Memory B cell (primary cell): ENCODE measurements around the gene ZBTB16.

Experiments
- ATAC-seq: fragments of 150-1000 bp; cut with Tn5 transposase; 2 replicates; pipeline ENCODE4 v1.10.0; 2021; ENCODE audit warnings: low read depth, mild to moderate bottlenecking, moderate library complexity
- DNase-seq, 2 donors: peaks; one replicate each; pipeline ENCODE4 v3.0.0; 2022; ENCODE audit warnings: low spot score in 2 of 2
- H3K27ac Mint-ChIP-seq: one replicate; pipeline ENCODE4 v1.8.0; 2022; ENCODE audit warnings: mild to moderate bottlenecking, moderate library complexity, mixed read lengths
- H3K27me3 Mint-ChIP-seq: one replicate; pipeline ENCODE4 v1.8.0; 2022; ENCODE audit warnings: mixed read lengths
- H3K36me3 Mint-ChIP-seq: one replicate; pipeline ENCODE4 v1.8.0; 2022; ENCODE audit warnings: mild to moderate bottlenecking, mixed read lengths
- H3K4me1 Mint-ChIP-seq: one replicate; pipeline ENCODE4 v1.8.0; 2022; ENCODE audit warnings: mixed read lengths
- H3K4me3 Mint-ChIP-seq: one replicate; pipeline ENCODE4 v1.8.0; 2022; ENCODE audit warnings: mild to moderate bottlenecking, moderate library complexity, mixed read lengths
- H3K9me3 Mint-ChIP-seq: one replicate; pipeline ENCODE4 v1.8.0; 2022; ENCODE audit warnings: mixed read lengths

Gene ZBTB16

DNA sequence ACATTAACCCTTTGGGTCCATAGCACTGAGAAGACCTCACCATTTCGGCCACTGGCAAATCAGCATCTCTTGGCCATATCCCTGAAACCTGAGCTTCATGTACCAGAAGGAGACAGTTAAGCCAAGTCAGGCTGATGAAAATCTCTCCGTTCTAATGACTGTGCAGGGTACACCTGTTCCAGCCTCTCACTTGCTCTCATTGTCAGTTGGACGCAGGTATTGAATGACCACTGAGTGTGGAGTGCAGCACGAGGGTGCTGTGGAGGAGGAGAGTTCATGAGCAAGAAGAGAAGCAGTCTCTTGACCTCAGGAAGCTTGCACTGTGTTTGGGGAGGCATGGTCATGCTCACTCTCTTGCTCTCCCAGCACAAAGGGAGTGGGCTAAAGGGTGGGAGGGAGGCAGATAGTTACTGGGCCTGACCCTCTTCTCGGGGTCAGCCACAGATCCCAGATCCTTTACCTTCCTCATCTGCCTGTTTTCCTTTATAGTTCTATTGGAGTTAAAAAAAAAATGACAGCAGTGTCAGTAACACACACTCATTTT, 65.2 kb downstream of the ZBTB16 start:
- Mint-ChIP-seq H3K27me3 (peaks cover 10% of the 10 kb centered on the region), H3K4me3 (no peak overlapping the region), H3K36me3 (no peaks in the 10 kb centered on the region), H3K9me3 (no peaks in the 10 kb centered on the region), H3K27ac (no peak overlapping the region), H3K4me1 (no peaks in the 10 kb centered on the region)
- ATAC-seq (no peak), DNase-seq (no peak)

DNA sequence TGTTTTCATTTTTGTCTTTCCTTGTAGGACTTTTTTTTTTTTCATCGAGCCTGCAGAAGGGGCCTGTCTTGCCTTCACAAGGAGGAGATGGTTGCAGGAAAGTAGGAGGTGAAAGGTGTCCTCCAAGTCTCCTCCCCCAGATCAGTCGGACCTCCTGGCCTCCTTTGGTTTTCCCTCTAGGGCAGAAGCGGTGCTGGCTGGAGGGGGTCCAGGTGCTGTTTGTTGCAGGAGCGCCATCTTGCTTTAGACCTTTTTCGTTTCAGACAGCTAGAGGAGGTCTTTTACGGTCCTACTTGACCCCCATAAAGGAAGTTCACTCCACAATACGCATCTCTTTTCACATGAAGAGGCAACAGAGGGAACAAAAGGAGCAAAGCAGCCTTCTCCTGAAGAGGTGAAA, 66.0 kb downstream of the ZBTB16 start:
- no peak overlapping the region for H3K27ac Mint-ChIP-seq
- DNase-seq (no peak), ATAC-seq (no peak)
- peaks cover 7% of the 10 kb centered on the region for H3K27me3 Mint-ChIP-seq
- H3K36me3 Mint-ChIP-seq: no peaks in the 10 kb centered on the region
- H3K4me1 Mint-ChIP-seq: no peaks in the 10 kb centered on the region
- H3K4me3 Mint-ChIP-seq: no peak overlapping the region
- no peaks in the 10 kb centered on the region for H3K9me3 Mint-ChIP-seq

DNA sequence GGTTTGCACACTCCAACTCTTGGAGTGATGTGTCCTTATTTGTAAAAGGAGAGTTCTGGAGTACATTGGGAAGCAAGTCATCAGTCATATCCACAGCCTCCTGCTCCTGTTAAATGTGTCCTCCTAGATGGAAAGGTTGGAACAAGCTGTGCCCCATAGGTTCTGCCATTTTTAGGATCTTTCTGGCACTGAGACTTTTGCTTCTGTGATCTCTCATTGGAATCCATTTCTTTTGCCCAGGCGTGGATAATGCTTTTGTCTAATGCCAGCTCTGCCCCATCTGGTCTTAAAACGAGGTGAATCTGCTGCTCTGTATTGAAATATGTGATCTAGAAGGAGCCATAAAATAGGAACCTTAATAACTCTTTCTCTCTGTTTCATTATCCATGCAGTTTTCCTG, 66.4 kb downstream of the ZBTB16 start:
- DNase-seq (no peak), ATAC-seq (no peak)
- Mint-ChIP-seq H3K9me3 (no peaks in the 10 kb centered on the region), H3K27me3 (peaks cover 8% of the 10 kb centered on the region), H3K27ac (no peak overlapping the region), H3K36me3 (no peaks in the 10 kb centered on the region), H3K4me1 (no peaks in the 10 kb centered on the region), H3K4me3 (no peak overlapping the region)

DNA sequence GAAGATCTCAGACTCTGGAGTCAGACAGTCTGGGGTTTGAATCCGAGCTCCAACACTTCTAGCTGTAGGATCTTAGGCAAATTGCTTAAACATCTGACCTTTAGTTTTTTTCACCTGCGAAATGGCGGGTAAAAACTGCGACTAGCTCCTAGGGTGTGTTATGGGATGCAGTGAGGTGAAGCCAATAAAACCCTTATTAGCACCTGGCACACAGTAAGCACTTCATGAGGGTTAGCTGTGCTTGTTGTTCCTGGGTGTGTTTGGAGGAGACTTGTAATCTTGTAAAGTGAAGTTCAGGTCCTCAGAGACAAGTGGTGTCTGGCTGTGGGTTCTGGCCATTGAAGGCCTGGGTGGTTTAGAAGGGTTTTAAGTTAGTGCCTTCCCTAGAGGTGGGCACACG, 68.9 kb downstream of the ZBTB16 start:
- ATAC-seq: no peak
- Mint-ChIP-seq H3K9me3 (no peaks in the 10 kb centered on the region), H3K27ac (no peak overlapping the region)

DNA sequence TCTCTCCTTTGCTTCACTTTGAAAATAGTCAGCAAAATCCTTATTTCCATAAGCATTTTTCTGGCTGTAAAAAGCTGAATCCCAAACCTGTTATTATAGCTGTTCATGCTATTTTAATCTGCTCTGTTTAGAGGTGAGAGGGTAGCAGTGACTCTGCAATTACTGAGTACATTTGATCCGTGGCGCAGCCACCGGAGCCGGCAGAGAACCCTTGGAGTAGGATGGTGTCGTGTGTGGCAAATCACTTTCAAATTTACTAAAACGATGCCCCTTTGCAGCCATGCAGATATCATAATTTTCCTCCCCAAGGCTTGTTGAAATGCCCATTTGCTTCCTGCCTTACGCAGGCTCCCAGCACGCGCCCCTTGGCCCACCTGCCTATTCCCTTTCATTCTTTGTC, 69.6 kb downstream of the ZBTB16 start:
- Mint-ChIP-seq H3K27ac (no peak overlapping the region), H3K4me1 (peaks cover 3% of the 10 kb centered on the region), H3K9me3 (no peaks in the 10 kb centered on the region)

More for the DNA sequence above, 68.9 kb downstream of the ZBTB16 start:
- H3K4me3 Mint-ChIP-seq: no peak overlapping the region
- DNase-seq: no peak
- H3K27me3 Mint-ChIP-seq: peaks cover 6% of the 10 kb centered on the region
- no peaks in the 10 kb centered on the region for H3K36me3 Mint-ChIP-seq
- peaks cover 3% of the 10 kb centered on the region for H3K4me1 Mint-ChIP-seq

DNA sequence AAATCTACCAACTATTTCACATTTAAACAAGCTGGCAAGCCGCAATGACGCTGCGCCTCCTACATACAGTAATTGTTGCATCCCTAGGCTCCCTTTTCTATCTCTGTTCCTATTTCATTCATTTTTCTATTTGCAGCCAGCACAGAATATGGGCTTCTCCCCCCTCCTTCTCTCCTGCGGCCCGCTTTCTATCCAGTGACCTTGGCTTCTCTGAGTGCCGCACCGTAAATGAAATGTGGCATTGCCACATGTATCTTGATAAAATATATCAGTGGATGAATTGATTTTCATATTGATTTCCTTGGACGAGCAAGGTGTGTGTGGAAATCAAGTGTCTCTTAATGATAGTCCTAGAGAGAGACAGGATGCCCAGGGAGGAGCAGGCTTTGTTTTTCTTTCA, 70.2 kb downstream of the ZBTB16 start:
- DNase-seq: no peak
- Mint-ChIP-seq H3K36me3 (no peaks in the 10 kb centered on the region), H3K27me3 (peaks cover 6% of the 10 kb centered on the region), H3K4me1 (peaks cover 3% of the 10 kb centered on the region), H3K9me3 (no peaks in the 10 kb centered on the region), H3K4me3 (no peak overlapping the region), H3K27ac (no peak overlapping the region)
- no peak for ATAC-seq

More for the DNA sequence above, 69.6 kb downstream of the ZBTB16 start:
- no peaks in the 10 kb centered on the region for H3K36me3 Mint-ChIP-seq
- DNase-seq: no peak
- H3K27me3 Mint-ChIP-seq: peaks cover 6% of the 10 kb centered on the region
- no peak for ATAC-seq
- H3K4me3 Mint-ChIP-seq: no peak overlapping the region

DNA sequence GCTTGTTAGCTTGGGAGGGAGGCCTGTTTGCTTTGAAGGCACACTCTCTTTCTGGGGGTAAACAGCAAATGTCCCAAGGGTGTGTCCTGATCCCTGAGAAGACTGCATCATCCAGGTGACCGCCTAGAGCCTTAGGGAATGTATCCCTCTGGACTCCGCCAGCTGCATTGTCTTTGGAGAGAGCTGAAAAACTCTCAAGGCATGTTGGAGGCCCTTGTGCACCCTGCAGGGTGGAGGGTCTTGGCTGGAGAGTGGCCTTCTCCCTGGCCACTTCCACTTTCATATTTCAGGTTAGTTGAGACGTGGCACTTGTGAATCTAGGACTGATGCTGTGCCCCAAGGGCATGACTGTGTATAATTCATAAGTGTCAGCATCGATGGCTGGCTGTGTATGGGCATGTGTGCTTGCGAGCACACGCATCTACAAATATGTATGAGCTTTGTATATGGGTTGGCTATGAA, 70.6 kb downstream of the ZBTB16 start:
- peaks cover 3% of the 10 kb centered on the region for H3K4me1 Mint-ChIP-seq
- no peaks in the 10 kb centered on the region for H3K9me3 Mint-ChIP-seq
- peaks cover 6% of the 10 kb centered on the region for H3K27me3 Mint-ChIP-seq
- no peaks in the 10 kb centered on the region for H3K36me3 Mint-ChIP-seq
- no peak overlapping the region for H3K27ac Mint-ChIP-seq
- H3K4me3 Mint-ChIP-seq: no peak overlapping the region
- DNase-seq (no peak), ATAC-seq (no peak)

DNA sequence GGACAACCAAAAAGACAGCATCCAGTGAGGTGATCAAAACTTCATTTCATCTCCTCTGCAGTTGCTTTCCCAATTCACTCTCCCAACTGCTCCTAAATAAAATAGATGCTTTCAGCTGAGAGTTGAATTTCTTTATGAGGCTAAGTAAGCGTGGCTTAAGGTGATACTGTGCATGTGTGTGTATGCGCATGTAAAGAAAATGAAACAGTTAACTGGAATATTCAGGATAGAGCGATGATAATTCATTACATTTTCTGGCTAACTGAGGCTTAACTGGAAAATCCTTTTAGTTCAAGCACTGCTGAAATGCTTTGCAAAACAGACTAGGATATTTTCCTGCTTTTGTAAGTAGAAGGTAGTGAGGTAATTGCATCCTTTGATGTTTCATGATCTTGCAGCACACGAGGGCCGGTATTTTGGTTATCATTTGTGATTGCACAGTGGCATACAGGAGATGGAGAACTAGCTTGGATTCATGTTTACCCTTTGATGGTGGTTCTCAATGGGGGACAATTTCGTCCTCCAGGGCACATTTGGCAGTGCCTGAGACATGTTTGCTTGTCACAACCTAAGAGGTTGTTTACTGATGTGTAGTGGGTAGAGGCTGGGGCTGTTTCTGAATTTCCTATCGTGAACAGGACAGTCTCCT, 71.2 kb downstream of the ZBTB16 start:
- H3K27me3 Mint-ChIP-seq: peaks cover 6% of the 10 kb centered on the region
- H3K4me1 Mint-ChIP-seq: peaks cover 3% of the 10 kb centered on the region
- H3K9me3 Mint-ChIP-seq: no peaks in the 10 kb centered on the region
- no peak overlapping the region for H3K27ac Mint-ChIP-seq
- no peak for ATAC-seq
- DNase-seq: no peak
- H3K36me3 Mint-ChIP-seq: no peaks in the 10 kb centered on the region
- no peak overlapping the region for H3K4me3 Mint-ChIP-seq

DNA sequence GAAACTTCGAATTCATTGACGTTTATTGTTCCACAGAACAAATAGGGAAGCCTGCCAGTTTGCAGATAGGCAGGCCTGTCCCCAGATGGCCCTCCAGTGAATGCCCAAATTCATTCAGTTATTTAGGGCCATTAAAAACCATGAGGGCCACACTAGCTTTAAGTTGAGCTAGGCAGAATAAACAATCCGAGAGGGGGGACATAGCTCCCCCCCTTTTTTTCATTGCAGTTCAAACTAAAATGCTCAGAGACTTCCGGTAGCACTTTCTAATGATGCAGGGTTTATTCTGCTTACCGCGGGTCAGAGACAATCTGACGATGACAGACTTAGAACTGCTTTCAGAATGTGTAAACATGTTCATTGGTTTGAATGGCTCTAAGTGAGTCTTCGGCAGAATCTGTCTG, 72.0 kb downstream of the ZBTB16 start:
- H3K4me1 Mint-ChIP-seq: peaks cover 3% of the 10 kb centered on the region
- no peak for DNase-seq
- no peak overlapping the region for H3K27ac Mint-ChIP-seq
- H3K9me3 Mint-ChIP-seq: no peaks in the 10 kb centered on the region
- no peak overlapping the region for H3K4me3 Mint-ChIP-seq
- ATAC-seq: no peak
- peaks cover 6% of the 10 kb centered on the region for H3K27me3 Mint-ChIP-seq
- H3K36me3 Mint-ChIP-seq: no peaks in the 10 kb centered on the region

DNA sequence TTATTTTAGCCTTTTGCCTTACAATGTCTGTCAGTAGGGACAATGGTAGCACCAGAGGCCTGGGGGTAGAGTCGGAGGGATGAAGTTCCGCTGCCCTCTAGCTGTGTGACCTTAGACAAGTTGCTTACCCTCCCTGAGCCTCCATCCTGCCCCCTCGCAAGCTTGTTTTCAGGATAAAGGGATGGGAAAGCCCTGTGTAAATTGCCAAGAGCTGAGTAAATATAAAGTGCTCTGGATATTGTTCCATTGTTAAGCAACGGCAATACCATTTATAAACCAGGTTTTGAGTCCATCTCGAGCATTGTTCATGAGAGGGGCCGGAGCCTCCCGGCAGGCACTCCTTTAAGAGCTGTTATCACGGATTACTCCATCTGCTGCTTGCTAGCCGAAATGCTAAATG, 72.9 kb downstream of the ZBTB16 start:
- Mint-ChIP-seq H3K27me3 (peaks cover 5% of the 10 kb centered on the region), H3K36me3 (no peaks in the 10 kb centered on the region), H3K4me1 (peaks cover 3% of the 10 kb centered on the region), H3K9me3 (no peaks in the 10 kb centered on the region), H3K27ac (no peak overlapping the region), H3K4me3 (no peak overlapping the region)
- ATAC-seq (no peak), DNase-seq (no peak)

DNA sequence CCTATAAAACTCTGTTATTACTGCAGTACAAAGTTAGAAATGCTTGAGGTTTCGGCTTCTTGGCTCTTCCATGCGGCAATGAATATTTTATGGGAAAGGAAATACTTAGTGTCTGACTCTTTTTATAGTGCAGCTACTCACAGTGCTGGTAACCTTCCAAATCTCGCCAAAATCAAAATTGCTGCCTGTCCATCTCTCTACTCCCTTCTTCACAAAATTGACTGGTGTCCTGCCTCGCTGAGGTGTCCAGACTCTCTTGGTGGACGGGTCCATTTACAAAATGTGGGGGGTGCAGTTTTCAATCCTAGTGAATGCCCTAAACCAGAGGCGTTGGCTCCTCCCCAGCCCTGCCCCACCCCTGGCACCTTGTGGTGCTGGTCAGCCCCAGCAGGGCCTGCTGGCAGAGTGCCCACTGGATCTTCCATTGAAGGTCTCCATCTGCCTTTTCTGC, 73.5 kb downstream of the ZBTB16 start:
- Mint-ChIP-seq H3K4me3 (no peak overlapping the region), H3K36me3 (no peaks in the 10 kb centered on the region), H3K27ac (no peak overlapping the region), H3K9me3 (no peaks in the 10 kb centered on the region), H3K27me3 (peaks cover 10% of the 10 kb centered on the region), H3K4me1 (peaks cover 7% of the 10 kb centered on the region)
- no peak for DNase-seq
- no peak for ATAC-seq

DNA sequence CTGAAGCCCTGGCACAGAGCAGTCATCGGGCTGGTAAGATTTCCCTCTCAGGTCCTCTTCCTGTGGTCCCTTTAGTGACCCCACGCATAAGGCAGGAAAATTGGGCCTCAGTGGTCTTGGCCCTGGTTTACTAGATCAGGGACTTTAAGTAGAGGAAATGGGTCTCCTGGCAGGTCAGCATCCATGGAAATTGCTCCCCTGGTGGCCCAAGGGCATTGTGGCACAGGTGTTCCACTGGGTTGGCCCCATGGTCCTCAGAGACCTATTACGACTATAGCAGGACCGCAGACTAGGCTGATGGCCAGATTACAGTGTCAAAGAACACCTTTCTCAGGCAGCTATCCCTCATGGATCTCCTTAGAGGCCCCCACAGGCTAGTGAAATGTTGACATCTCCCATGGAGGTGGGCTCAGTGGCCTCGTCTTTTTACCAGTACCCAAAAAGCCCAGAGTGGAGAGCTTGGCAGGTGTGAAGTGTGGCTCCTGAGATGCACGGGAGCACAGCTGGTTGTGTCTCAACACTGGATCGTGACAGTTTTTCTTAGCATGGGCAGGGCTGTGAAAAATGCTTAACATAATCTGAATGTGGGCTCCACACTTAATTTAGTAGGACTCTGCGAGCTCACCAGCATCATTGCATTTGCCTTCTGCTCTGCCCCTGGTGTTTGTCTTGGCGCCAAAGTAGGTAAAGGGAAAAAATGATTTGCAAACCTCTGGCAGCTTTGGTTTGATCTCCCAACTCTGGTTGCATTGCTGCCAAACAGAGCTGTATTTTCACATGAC, 74.2 kb downstream of the ZBTB16 start:
- peaks cover 12% of the 10 kb centered on the region for H3K4me1 Mint-ChIP-seq
- H3K4me3 Mint-ChIP-seq: no peak overlapping the region
- H3K9me3 Mint-ChIP-seq: no peaks in the 10 kb centered on the region
- H3K36me3 Mint-ChIP-seq: no peaks in the 10 kb centered on the region
- DNase-seq: no peak
- ATAC-seq: no peak
- H3K27me3 Mint-ChIP-seq: peaks cover 11% of the 10 kb centered on the region
- no peak overlapping the region for H3K27ac Mint-ChIP-seq

DNA sequence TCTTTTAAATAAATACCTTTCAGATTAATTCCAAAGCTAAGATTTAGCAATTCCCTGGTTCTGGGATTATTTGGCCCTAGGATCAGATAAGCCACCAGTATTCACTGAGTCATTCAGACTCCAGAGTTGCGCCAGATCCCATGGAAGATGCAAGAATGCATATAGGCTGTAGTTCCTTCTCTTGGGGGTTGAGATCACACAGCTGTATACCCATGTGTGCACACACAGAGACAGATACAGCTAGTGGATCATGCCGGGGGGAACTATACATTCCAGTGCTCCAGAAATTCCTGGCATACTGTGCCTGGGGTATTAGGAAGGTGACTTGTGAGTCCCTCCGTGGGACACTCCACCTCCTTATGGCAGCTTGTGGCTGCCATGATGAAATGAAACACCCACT, 75.4 kb downstream of the ZBTB16 start:
- Mint-ChIP-seq H3K4me1 (peaks cover 16% of the 10 kb centered on the region), H3K4me3 (no peak overlapping the region), H3K9me3 (no peaks in the 10 kb centered on the region), H3K27ac (no peak overlapping the region), H3K36me3 (no peaks in the 10 kb centered on the region), H3K27me3 (peaks cover 15% of the 10 kb centered on the region)
- ATAC-seq (no peak), DNase-seq (no peak)

DNA sequence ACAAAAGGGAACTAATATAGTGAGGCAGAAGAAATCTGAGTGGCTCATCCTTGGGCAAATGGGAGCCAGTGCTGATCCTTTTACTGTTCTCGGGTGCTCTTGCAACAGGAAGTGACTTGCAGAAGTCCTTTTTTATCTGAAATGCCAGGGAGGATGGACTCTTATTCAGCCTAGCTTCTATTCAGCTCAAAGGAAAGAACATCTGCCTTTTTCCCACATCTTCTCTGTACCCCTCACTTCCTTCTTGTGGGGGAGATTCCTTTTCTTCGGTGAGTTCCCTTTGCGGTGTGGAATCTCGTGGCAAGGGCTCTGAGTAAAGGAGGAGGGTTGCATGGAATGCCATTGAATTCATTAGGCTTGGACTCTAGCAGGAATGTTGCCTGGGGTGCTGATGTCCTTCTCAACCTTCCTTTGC, 76.2 kb downstream of the ZBTB16 start:
- Mint-ChIP-seq H3K4me3 (no peak overlapping the region), H3K4me1 (peaks cover 19% of the 10 kb centered on the region), H3K27ac (no peak overlapping the region), H3K9me3 (no peaks in the 10 kb centered on the region), H3K27me3 (peaks cover 20% of the 10 kb centered on the region), H3K36me3 (no peaks in the 10 kb centered on the region)
- DNase-seq (no peak), ATAC-seq (no peak)
